Measurements from ENCODE around the gene FGF7. TPM values are rescaled to one million over a fixed set of nuclear protein-coding genes. Genes with fewer than 3 reads are reported as not detected.

The FGF7 gene
- total and polyA plus RNA-seq, 11 donors, result 7.7 to 40.8 (median 24.5) TPM

GRCh38 chr15:49436751-49437150 is 13.7 kb downstream of the FGF7 start:
- Histone ChIP-seq H3K4me1 (peaks cover 0 to 64% (median 15%) of the 10 kb centered on the region in 12 donors), H3K36me3 (no peaks in the 10 kb centered on the region), H3K9me3 (no peaks in the 10 kb centered on the region), H3K27ac (peak overlapping the region in 1 of 12 donors; percentile 78), H3K27me3 (no peaks in the 10 kb centered on the region), H3K4me3 (no peak overlapping the region)
- no peak for ATAC-seq
- no peak for DNase-seq
- 87% methylated on average over 2 of the region's 2 CpGs for WGBS, 4 donors
- TF ChIP-seq, protein P1, sequence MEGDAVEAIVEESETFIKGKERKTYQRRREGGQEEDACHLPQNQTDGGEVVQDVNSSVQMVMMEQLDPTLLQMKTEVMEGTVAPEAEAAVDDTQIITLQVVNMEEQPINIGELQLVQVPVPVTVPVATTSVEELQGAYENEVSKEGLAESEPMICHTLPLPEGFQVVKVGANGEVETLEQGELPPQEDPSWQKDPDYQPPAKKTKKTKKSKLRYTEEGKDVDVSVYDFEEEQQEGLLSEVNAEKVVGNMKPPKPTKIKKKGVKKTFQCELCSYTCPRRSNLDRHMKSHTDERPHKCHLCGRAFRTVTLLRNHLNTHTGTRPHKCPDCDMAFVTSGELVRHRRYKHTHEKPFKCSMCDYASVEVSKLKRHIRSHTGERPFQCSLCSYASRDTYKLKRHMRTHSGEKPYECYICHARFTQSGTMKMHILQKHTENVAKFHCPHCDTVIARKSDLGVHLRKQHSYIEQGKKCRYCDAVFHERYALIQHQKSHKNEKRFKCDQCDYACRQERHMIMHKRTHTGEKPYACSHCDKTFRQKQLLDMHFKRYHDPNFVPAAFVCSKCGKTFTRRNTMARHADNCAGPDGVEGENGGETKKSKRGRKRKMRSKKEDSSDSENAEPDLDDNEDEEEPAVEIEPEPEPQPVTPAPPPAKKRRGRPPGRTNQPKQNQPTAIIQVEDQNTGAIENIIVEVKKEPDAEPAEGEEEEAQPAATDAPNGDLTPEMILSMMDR (IDR thresholded peaks at IDR 0.05), result no peak
- TF ChIP-seq POLR2A (IDR thresholded peaks at IDR 0.05), result no peak
- intact Hi-C loops (cut with DNase I), result no loop called here

- Histone ChIP-seq H3K27ac (peak overlapping the region in 11 of 12 donors; percentile 1 to 78 (median 60)), H3K4me1 (peaks cover 0 to 59% (median 15%) of the 10 kb centered on the region in 12 donors)
These were observed 16.1 kb downstream of the FGF7 start for GRCh38 chr15:49438962-49439631.

GRCh38 chr15:49439678-49440395 is 16.8 kb downstream of the FGF7 start:
- intact Hi-C loops (cut with DNase I), result no loop called here
- no peaks in the 10 kb centered on the region for H3K36me3 ChIP-seq
- no peaks in the 10 kb centered on the region for H3K27me3 ChIP-seq
- H3K4me3 ChIP-seq, result no peak overlapping the region
- 68 to 76% (median 71%) methylated on average over 5 of the region's 5 CpGs for WGBS, 4 donors
- DNase-seq (no peak), ATAC-seq (peak in 1 of 4 donors; percentile 20)
- H3K27ac ChIP-seq, result peak overlapping the region in 10 of 12 donors; percentile 1 to 78 (median 60)
- TF ChIP-seq, protein P1 (IDR thresholded peaks at IDR 0.05), result no peak
- TF ChIP-seq POLR2A (IDR thresholded peaks at IDR 0.05), result no peak
- peaks cover 0 to 51% (median 15%) of the 10 kb centered on the region in 12 donors for H3K4me1 ChIP-seq
- H3K9me3 ChIP-seq, result no peaks in the 10 kb centered on the region

More at GRCh38 chr15:49438962-49439631, 16.1 kb downstream of the FGF7 start:
- TF ChIP-seq, protein P1 (IDR thresholded peaks at IDR 0.05), result no peak
- TF ChIP-seq POLR2A (IDR thresholded peaks at IDR 0.05), result no peak
- no peaks in the 10 kb centered on the region for H3K36me3 ChIP-seq
- peak overlapping the region in 1 of 12 donors; percentile 15 for H3K4me3 ChIP-seq
- DNase-seq (peak; percentile 36 to 68 (median 55)), ATAC-seq (peak; percentile 68 to 97 (median 93))
- H3K9me3 ChIP-seq, result no peaks in the 10 kb centered on the region
- intact Hi-C loops (cut with DNase I), result no loop called here
- 25 to 34% (median 32%) methylated on average over 6 of the region's 6 CpGs for WGBS, 4 donors
- H3K27me3 ChIP-seq, result no peaks in the 10 kb centered on the region

DNA sequence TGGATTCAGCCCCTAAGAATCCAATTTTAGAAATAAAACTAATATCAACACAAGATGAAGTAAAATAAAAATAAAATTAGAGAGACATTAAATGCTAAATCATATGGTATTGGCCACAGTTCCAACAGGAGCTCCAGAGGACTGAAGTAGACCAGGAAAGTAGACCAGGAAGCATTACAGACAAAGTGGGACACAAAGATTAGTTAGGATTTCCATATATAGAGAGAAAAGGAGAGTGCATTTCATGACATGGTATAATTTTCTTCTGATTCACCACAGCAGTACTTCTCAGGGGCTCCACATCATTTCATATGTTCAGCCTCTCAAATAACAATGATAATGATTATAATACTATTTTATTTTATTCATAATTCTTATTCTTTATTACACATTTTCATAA is 18.3 kb downstream of the FGF7 start:
- Histone ChIP-seq H3K4me3 (no peak overlapping the region), H3K27me3 (no peaks in the 10 kb centered on the region), H3K36me3 (no peaks in the 10 kb centered on the region), H3K4me1 (peaks cover 0 to 37% (median 15%) of the 10 kb centered on the region in 12 donors), H3K9me3 (no peaks in the 10 kb centered on the region), H3K27ac (peak overlapping the region in 1 of 12 donors; percentile 78)
- ATAC-seq (no peak), DNase-seq (no peak)
- intact Hi-C loops (cut with DNase I), result no loop called here
- TF ChIP-seq, protein P1 (IDR thresholded peaks at IDR 0.05), result no peak
- TF ChIP-seq POLR2A (IDR thresholded peaks at IDR 0.05), result no peak
